Progenitor cell of endocrine pancreas (in vitro differentiated cells): ENCODE data around the gene AKAP8. TPM values are rescaled to one million over a fixed set of nuclear protein-coding genes. Genes with fewer than 3 reads are reported as not detected.
"Not testable (repeated sequence)": the region's sequence is repeated elsewhere in the genome, so short reads cannot be mapped to it uniquely, and the experiment has no call there.

Source experiments
- DNase-seq: peaks from one replicate; pipeline ENCODE4 v3.0.0; 2021; ENCODE audit warnings: low spot score; ENCODE audit not compliant: unreplicated experiment
- H3K27ac Mint-ChIP-seq: 2 replicates; pipeline ENCODE4 v1.8.0; 2021; ENCODE audit warnings: mild to moderate bottlenecking, moderate library complexity, mixed read lengths
- H3K27me3 Mint-ChIP-seq: 2 replicates; pipeline ENCODE4 v1.8.0; 2021; ENCODE audit warnings: mixed read lengths
- H3K36me3 Mint-ChIP-seq: 2 replicates; pipeline ENCODE4 v1.8.0; 2022; ENCODE audit warnings: mixed read lengths; ENCODE audit not compliant: insufficient read depth
- H3K4me1 Mint-ChIP-seq: 2 replicates; pipeline ENCODE4 v1.8.0; 2021; ENCODE audit warnings: low read depth, mixed read lengths
- H3K4me3 Mint-ChIP-seq: 2 replicates; pipeline ENCODE4 v1.8.0; 2021; ENCODE audit warnings: low read depth, mild to moderate bottlenecking, moderate library complexity, mixed read lengths
- H3K9me3 Mint-ChIP-seq: 2 replicates; pipeline ENCODE4 v1.8.0; 2021; ENCODE audit warnings: low read depth, mixed read lengths
- CTCF ChIP-seq: fragments of 200-600 bp; sonication (generic); IDR thresholded peaks from one replicate; pipeline ENCODE4 v1.5.0; 2021; ENCODE audit warnings: antibody characterized with exemption, mild to moderate bottlenecking; ENCODE audit not compliant: unreplicated experiment
- total RNA-seq: library from RNA; stranded (reverse); gene quantifications from 2 replicates; pipeline ENCODE4 v1.2.1, GENCODE V29; 2021

AKAP8 gene
- total RNA-seq, 1 donor from 2014 or later = 44.0 TPM

GRCh38 chr19:15417699-15418098, 38.1 kb upstream of the AKAP8 start:
- H3K4me1 Mint-ChIP-seq = peaks cover 33% of the 10 kb centered on the region
- H3K27ac Mint-ChIP-seq = peak overlapping the region; percentile 100

DNA sequence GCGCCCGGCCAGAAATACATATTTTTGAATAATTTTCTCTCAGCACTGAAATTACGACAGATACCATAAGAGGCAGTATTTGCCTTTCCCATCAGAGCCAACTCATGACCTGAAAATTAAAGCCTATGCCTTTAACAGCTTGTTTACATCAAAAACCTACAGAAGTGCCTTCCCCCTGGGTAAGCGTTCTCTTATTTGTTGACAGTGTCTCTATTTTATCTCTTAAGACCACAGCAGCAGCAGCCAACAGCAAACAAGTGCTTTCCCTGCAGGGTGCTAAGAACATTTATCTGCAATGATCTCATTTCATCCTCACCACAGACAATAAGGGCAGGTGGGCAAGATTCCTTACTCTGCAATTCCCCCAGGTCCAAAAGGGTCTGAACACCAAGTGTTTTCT, 33.2 kb upstream of the AKAP8 start:
- no peaks in the 10 kb centered on the region for H3K27me3 Mint-ChIP-seq
- H3K4me3 Mint-ChIP-seq = no peak overlapping the region
- H3K4me1 Mint-ChIP-seq = peaks cover 32% of the 10 kb centered on the region
- H3K27ac Mint-ChIP-seq = peak overlapping the region; percentile 88
- DNase-seq = no peak
- TF ChIP-seq CTCF = no peak
- no peaks in the 10 kb centered on the region for H3K9me3 Mint-ChIP-seq
- H3K36me3 Mint-ChIP-seq = peaks cover 10% of the 10 kb centered on the region

More at GRCh38 chr19:15417699-15418098, 38.1 kb upstream of the AKAP8 start:
- Mint-ChIP-seq H3K9me3 (no peaks in the 10 kb centered on the region), H3K4me3 (peak overlapping the region; percentile 100), H3K36me3 (peaks cover 13% of the 10 kb centered on the region), H3K27me3 (no peaks in the 10 kb centered on the region)
- no peak for TF ChIP-seq CTCF
- DNase-seq = no peak

DNA sequence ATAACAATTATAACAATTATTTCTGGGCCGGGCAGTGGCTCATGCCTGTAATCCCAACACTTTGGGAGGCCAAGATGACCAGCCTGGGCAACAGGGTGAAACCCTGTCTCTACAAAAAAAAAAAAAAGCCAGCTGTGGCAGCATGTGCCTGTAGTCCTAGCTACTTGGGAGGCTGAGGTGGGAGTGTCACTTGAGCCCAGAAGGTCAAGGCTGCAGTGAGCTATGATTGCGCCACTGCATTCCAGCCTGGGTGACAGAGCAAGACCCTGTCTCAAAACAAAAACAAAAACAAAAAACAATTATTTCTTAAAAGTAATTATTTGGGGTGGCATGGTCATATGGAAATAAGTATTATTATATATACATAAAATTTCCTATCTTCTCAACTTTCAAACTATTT, 31.8 kb upstream of the AKAP8 start:
- DNase-seq, H3K4me3 Mint-ChIP-seq, H3K27ac Mint-ChIP-seq, H3K27me3 Mint-ChIP-seq, H3K9me3 Mint-ChIP-seq: not testable (repeated sequence)
- Mint-ChIP-seq H3K36me3 (peaks cover 12% of the 10 kb centered on the region), H3K4me1 (peaks cover 20% of the 10 kb centered on the region)

- Mint-ChIP-seq H3K4me3 (no peak overlapping the region), H3K36me3 (peaks cover 9% of the 10 kb centered on the region), H3K4me1 (peaks cover 2% of the 10 kb centered on the region), H3K27me3 (no peaks in the 10 kb centered on the region), H3K9me3 (no peaks in the 10 kb centered on the region), H3K27ac (peak overlapping the region; percentile 33)
- TF ChIP-seq CTCF = no peak
- DNase-seq = no peak
Observed at GRCh38 chr19:15404780-15405211, 25.2 kb upstream of the AKAP8 start.

DNA sequence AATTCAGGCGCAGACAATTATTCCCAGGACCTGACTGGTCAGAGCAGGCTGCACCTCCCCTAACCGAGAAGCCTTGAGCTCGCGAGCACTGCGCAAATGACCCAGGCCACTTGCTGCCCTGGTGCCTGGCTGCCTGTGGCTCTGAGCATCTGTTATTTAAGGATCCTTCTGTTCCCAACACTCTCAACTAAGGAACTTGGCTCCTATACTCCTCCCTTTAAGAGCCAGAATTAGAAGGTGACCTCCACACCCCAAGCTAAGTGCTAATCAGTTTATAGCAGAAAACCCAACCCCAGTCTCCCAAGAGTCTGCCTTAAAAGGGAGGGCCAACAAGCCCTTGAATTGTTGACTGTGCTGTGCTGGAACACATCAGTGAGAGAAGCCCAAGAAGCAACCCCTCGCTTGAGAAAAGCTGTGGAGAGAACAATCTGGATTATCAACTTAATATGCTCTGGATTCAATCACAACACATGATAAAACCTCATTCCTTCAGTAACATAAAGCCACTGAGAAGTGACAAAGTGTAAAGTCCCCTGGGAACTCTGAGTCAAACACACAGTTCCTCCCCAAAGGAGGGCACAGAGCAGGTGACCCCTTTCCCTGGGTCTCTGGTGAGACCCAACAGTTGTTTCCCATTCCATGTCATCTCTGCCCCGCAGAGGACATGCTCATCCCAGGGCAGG, 24.7 kb upstream of the AKAP8 start:
- TF ChIP-seq CTCF = no peak
- no peak overlapping the region for H3K27ac Mint-ChIP-seq
- no peaks in the 10 kb centered on the region for H3K9me3 Mint-ChIP-seq
- peaks cover 7% of the 10 kb centered on the region for H3K36me3 Mint-ChIP-seq
- peaks cover 2% of the 10 kb centered on the region for H3K4me1 Mint-ChIP-seq
- no peaks in the 10 kb centered on the region for H3K27me3 Mint-ChIP-seq
- no peak for DNase-seq
- H3K4me3 Mint-ChIP-seq = no peak overlapping the region

- Mint-ChIP-seq H3K36me3 (peaks cover 7% of the 10 kb centered on the region), H3K27ac (no peak overlapping the region), H3K9me3 (no peaks in the 10 kb centered on the region), H3K4me1 (peaks cover 2% of the 10 kb centered on the region), H3K27me3 (no peaks in the 10 kb centered on the region), H3K4me3 (no peak overlapping the region)
- DNase-seq = no peak
- TF ChIP-seq CTCF = no peak
Observed at GRCh38 chr19:15403151-15403531, 23.6 kb upstream of the AKAP8 start.
